NCI-H2081 treated with DMSO at 0.1 percent for 48 hours (cell line): ENCODE results near the gene LIMCH1.
"Not testable (repeated sequence)": the region's sequence is repeated elsewhere in the genome, so short reads cannot be mapped to it uniquely, and the experiment has no call there.

ENCODE experiments used
- DNase-seq: peaks from one replicate; lab custom pipeline; 2025; lab: John Stamatoyannopoulos, UW

Gene LIMCH1

DNA sequence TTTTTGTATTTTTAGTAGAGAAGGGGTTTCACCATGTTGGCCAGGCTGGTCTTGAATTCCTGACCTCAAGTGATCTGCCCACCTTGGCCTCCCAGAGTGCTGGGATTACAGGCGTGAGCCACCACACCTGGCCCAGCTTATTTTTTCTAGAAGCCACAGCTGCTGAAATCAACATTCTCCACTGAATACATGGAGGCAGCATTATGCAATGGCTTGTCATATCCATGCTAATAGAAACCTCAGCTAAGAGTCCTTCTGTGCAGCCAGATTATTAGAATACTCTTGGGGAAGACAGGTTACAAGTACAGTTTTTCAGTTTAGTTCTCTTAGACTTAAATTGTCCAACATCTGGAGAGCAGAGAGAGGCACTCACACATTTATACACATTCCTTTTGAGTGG is 104.8 kb downstream of the LIMCH1 start:
- DNase-seq: not testable (repeated sequence)

DNA sequence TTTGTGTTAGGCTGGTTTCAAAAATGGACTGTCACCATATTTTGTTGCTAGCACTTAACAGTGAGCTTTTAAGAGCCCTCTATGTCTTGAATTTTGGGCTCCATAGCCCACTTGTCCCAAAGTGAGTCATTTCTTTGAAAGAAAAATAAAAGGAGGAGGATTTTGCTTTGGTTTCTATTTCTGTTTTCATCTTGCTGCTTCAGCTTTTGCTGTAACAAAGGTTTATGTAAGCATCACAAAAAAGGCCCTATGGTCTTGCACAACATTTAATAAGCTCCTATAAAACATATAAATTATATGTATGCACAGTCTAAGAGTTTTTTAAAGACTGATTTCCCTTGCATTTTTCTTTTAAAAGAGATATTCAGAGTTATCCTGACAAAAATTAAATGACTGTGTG is 105.4 kb downstream of the LIMCH1 start:
- no peak for DNase-seq

DNA sequence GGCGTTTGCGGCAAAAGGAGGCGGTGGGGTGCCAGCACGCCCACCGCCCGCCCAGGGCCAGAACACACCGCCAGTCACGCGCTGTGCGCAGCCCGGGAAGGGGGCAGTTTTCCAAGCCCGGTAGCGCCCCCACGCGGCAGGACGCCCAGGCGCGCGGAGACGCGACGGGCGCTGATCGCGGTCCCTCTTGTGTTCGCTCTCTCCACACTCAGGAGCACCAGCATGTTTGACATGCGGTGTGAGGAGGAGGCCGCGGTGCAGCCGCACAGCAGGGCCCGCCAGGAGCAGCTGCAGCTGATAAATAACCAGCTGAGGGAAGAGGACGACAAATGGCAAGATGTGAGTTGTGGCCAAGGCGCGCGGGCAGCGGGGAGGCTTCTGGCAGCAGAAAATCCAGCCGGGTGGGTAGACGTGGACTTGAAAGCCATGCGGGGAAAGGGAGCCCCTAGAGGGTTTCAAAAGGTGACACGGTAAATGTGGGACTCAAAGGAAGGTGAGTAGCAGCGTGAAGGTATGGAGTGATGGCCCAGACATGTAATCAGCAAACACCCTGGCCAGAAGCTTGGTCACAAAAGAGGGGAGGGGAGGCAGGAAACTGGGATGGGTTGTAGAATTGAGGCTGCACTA is 106.4 kb downstream of the LIMCH1 start:
- peak; percentile 33 for DNase-seq

DNA sequence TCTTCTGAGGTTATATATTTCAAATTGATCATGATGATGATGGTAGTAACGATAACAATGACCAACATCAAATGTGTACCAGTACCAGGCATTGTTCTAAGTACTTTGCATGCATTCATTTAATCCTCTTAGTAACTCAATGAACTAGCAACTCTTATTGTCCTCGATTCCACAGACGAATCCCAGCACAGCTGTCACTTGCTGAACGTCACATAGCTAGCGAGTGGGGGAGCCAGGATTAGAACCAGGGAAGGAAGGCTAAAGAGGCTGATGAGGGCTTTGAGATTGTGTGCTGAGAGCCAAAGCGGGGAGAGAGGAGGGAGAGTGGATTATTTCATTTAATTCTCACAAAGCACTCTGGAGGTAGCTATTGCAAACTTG is 106.9 kb downstream of the LIMCH1 start:
- DNase-seq: no peak

DNA sequence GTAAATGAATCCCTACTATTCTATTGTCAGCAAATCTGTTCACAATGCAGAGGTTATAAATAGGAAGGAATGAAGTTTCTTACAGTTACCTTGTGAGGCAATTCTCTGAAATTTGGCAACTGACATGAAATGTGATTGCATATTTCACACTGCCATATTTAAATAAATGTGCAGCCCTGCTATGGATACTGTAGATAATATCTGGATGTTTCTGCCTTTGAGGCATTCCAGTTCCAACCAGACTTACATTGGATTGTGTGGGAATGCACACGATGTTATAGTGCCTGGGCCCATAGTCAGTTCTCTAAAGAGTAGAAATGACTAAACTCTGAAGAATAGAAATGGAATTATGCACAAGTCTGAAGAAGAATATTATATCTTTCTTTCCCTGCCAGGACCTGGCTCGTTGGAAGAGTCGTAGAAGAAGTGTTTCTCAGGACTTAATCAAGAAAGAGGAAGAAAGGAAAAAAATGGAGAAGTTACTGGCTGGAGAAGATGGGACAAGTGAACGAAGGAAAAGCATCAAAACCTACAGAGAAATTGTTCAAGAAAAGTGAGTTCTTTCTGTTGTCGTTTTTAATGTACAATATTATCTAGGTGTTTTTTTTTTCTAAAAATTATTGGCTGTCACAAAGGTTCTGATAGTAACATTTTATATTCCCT is 107.9 kb downstream of the LIMCH1 start:
- no peak for DNase-seq

DNA sequence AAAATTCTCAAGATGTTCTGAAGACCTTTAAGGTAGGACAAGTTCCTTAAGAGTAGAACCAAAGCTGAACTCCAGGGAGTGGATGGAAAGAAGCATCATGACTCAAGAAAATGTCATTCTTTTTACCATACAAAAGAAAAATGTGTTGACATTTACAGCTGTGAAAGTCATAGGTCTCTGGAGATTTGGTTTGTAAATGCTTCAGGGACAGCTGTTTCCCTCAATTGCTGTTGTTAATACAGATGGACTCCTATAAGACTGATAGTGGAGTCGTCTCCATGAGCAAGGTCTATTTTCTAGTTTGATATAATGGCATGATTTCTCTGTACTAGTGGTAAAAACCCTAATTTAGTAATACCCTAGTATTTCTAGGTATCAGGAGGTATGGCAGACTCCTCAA is 108.9 kb downstream of the LIMCH1 start:
- DNase-seq: no peak

DNA sequence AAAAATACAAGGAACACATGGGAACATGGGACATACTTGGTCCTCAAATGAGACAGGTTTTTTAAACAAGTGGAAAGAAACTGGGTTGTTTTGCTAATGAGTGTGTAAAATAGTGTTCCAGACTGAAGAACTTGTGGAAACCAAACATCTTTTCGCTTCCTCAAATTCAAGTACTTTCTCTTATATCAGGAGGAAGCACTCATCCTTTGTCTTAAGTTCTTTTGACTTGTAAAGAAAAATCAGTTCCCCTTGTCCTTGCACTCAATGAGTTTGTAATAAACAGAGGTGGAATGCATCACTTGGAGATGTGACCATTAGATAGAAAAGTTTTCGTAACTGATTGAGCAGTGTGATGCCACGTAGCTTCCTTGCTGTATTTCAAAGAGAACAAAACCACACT is 109.4 kb downstream of the LIMCH1 start:
- DNase-seq: no peak

DNA sequence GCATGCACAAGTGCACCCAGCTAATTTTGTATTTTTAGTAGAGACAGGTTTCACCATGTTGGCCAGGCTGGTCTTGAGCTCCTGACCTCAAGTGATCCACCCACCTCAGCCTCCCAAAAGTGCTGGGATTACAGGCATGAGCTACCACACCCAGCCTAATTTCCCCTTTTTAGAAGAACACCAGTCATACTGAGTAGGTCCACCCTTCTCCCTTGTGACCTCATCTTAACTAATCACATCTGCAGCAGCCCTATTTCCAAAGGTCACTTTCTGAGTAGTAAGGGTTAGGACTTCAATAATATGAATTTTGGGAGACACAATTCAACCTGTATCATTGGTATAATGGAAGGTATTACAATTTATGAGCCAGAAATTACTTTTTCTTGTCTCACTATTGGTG is 113.2 kb downstream of the LIMCH1 start:
- not testable (repeated sequence) for DNase-seq

DNA sequence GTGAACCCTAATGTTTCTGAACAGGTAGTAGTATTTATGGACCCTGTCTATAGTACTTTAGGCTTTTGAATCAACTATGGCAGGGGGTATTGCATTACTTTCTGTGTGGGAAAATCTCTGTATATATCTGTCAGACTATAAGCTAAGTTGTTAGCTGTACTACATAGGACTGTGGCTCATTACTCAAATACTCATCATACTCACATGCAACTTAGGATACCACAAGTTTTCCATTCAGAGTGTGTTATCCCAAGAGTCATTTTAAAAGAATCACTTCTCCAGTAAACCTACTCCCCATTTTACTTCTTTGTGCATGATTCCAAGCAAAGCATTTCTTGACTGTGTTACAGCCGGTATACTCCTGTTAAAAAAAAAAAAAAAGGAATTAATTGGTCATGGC is 115.0 kb downstream of the LIMCH1 start:
- no peak for DNase-seq

DNA sequence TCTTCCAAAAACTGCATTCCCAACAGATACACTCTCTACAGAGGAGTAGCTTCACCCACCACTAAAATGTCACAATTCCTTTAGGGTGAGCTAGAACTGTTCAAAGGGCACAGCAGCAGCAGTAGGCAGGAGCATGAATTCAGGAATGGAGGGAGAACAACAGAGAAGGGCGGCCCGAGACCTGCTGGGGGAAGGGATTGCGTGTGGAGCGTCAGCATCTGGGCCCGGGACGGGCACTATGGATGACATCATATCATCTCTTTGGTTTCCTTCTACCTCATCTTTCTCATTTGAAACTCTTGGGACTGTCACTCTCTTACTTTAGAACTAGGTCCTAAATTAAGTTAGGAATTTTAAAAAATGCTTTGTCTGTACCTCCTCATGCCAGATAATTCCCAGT is 115.6 kb downstream of the LIMCH1 start:
- no peak for DNase-seq

DNA sequence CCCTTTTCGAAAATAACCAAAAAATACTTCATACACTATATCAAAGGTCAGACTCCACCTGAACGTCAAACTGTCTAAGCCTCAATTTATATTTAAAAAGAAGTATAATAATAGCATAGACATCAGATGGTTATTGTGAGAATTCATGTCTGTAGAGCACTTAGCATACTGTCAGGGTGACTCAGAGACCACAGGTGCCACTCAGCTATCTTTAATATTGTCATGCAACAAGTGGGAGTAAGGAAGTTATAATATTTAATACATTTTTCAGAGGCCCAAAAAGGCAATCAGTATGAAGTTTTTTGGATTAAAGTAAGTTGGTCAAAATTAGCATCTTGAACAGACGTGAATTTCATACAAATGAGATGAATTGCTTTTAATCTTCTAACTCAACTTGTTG is 117.2 kb downstream of the LIMCH1 start:
- DNase-seq: no peak

DNA sequence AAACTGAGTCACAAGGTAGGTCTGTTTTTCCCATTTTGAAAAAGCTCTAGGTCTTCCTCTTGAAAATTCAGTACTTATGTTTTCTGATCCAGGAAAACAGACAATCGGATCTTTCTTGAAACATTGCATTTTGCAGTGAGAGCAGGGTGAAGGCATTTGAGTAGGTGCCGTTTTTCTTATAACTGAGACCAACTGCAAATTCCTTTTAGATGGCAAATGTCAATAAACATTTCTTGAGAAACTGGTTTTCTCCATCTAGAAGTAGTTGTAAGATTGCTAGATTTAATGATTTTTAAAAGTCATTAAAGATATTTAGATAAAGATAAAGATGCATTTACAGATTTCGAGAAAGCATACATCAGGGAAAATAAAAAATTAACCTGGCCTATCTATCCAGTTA is 118.1 kb downstream of the LIMCH1 start:
- DNase-seq: no peak

DNA sequence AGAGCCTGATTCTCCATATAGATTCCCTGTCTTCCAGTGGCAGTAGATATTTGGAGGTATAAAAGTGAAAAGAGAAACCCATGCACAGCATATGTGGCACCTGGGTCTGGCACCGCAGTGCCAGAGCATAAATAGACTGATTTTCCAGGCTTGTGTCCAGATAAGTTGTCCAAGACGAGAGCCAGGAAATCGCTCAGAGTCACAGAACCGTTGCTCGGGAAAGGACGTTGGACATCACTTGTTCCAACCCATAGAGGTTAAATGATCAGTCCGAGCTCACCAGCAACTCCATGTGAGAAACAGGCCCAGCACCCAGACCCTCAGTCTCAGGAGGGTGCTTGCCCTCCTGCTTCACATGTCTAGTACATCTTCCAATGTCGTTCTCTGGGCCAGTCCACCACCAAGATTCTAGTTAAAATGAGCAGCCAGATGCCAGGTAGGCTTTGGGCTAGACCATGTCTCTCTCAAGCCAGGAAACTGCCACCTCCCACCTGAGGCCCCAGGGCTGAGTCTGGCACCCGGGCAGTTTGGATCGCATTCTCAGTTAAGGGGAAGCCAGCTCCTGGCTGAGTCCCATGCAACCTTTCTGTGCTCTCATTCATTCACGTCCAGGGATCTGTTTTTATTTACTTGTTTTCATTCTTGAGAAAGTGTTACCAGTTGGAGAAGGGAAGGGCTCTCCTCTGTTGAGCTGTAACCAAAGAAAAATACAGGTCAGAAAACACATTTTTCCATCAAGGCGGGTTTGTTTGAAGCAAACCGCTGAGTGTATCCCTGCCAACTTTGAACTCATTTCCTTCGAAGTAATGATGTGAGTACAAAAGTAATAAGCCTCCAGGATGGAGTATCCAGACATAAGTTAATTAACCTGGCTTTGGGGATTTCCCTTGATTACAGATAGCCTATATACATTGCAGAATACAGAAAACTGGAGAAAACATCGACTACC is 118.9 kb downstream of the LIMCH1 start:
- no peak for DNase-seq

DNA sequence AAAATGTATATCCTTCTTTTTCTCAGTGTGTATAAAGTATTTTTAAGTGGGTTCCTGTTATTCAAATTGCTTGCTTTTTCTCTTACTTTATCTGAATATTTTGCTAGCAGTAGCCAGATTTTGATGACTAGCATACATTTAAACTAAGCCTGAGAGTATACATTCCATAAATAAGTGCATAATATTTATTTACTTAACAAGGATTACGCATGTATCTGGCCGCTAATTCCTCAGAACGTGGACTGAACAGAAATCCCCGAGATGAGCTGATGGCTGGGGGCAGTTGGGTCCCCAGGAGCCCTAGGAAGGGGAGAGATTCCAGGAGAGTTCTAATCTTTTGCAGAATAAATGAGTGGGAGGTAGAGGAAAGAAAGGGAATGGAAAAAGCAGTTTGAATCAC is 119.6 kb downstream of the LIMCH1 start:
- DNase-seq: no peak

DNA sequence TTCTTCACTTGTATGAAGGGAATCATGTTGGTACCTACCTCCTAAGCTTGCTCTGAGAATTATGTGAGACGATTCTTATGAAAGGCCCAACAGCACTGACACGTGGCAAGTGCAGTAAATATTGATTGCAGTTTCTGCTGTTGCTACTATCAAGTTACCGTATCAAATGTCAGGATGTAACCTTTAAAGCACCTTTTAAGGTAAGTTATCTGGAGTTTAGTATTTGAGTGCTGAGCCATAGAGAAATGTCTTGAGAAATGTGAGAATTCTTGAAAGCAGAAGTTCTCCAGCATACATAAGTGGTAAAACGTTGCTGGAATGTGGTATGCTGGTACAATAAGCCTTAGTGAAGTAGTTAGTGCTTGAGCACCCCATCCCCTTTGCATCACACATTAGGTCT is 120.2 kb downstream of the LIMCH1 start:
- DNase-seq: no peak

DNA sequence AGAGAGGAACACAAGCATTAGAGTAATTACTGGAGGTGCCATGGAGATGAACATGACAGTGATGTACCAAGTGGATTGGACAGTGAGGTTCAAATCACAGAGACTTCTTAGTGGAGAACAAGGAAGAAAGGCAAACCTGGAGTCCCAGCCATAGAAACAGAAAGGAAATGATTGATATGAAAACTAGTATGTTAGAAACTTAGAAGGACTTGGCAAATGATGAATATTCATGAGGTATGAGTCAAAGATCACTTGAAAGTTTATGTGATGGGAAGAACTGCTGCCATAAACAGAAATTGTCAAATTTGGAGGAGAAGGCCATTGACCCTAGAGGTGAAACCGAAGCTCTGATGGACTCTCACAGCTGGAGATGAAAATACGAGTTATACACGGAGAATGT is 122.4 kb downstream of the LIMCH1 start:
- DNase-seq: no peak

DNA sequence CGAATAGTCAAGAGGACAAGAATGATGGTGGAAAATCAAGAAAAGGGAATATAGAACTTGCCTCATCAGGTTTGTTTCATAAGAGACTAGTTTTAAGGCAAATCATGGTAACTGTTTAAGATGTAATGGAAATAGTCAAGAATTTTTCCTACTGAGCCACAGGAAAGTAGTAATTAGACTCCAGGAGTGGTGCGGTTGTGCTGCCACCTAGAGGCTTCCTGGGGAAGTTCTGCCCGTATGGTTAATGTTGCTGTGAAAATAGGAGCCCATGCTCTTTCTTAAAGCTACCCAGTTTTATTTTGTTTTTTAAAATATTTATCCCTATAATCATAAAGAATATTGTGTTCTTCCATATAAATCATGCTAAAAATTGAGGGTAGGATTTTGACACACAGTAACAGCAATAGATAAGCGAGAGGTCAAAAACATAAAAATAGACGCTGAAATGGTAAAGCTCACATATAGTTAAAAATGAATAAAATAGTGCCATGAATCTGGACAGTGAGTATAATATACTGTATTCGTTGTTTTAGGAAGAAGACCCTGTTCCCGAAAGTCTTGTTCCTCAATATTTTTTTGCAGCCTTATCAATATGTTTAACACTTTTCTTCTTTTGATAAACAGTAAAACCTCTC is 123.6 kb downstream of the LIMCH1 start:
- peak; percentile 35 for DNase-seq

DNA sequence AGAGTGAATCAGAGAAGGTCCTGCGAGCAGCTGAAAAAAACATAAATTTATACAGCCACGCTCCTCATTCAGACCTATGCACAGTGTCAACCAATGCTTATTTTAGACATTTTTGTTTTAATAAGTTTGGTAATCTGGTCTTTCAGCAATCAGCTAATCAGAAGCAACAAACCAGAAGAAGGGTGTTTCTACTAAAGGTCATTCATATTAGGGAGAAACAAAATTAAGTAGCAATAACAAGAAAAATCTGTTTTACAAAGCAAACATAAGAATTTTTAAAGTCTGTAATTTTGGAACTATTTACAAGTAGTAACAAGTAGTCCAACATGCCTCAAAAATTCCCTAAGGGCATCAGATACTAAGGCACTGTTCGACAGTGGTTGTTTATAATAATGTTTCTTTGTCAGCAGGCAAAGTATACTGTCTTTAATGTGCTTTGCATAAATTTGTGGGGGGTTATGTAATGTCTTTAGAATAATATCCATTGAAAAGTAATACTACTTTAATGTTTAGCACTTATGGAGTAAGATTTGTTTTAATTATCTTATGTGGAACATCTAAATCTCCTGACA is 127.8 kb downstream of the LIMCH1 start:
- DNase-seq: no peak

DNA sequence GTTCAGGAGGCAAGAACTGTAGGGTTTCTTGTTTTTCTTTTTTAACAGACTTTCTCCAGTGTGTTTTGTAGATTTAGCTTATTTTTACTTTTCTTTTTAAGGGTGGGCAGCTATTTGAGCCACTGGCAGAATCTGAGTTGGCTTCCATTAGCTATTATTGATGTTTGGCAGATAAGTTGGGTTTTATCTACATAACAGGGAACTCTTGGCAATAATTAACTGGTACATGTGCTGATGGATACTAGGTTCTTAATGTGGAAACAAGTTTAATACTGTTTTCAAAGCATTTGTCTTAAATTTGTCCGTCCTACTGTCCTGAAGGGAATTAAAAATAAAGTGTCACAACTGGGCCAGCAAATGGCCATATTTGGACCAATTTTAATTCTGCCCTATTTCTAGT is 130.1 kb downstream of the LIMCH1 start:
- no peak for DNase-seq

DNA sequence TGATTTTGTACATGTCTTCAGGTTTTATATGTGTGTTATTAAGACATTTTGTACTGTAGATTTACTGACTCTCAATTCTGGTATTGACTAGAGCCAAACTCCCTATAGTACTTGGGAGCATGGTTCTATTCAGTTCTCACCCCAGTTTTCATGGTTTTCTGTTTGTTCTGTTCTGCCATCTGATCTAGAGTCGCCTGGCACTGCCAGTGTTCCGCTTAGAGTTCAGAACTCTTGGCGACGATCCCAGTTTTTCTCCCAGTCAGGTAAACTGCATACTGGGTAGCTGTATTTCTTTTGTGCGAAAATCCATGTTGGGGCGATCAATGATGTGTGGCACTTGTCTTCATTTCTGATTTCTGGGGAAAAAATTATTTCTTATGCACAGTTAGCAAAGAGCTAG is 132.6 kb downstream of the LIMCH1 start:
- DNase-seq: no peak

DNA sequence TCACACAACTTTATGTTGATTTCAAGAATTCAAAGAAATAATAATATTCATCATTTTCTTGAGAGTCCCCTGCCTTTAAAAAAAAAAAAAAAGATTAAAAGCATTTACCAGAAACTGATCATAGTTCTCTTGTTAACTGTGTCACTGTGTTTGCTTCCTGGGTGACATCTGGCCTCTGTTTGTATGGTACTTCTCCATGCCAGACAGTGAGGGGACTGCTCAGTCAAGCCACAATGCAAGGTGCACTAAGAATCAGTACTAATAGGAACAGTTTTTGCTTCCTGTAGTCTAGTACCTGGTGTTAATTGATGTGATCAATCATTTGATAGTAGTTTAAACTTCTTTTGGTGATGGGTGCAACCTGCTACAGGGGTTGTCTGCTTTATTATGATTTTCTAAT is 133.0 kb downstream of the LIMCH1 start:
- DNase-seq: no peak

DNA sequence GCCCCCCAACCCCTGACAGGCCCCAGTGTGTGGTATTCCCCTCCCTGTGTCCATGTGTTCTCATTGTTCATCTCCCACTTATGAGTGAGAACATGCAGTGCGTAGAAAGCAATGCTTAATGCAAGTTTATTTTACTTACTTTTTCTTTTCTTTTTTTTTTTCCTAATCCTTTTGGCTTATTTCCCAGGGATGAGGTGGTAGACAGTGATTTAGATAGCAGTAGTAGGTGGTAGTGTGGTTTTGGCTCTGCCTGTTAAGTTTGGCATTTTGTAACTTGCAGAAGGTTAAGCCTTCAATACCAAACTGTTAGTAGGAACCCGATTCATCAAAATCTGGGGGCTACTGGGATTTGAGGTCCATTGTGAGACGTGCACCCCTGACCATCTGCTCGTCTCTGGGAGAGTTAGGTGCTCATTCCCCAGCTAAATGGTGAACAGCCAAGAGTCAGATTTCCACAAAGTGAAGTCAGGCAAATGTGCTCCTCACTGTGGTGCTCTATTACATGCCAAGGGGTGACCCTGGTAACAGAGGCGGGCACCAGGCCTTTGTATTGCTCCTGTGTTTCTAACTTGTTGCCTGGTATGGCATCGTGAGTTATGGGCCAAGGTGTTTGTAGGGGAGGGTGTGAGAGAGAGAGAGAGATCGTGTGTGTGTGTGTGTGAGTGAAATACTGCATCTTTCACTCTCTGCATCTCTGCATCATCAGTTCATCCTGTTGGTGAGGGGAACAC is 140.3 kb downstream of the LIMCH1 start:
- no peak for DNase-seq
